Cardiac muscle cell (in vitro differentiated cells and primary cell): ENCODE measurements around the gene ZNF574. TPM values are rescaled to one million over a fixed set of nuclear protein-coding genes. Genes with fewer than 3 reads are reported as not detected.
"Not testable (repeated sequence)": the region's sequence is repeated elsewhere in the genome, so short reads cannot be mapped to it uniquely, and the experiment has no call there.

Experiments
- DNase-seq, 2 donors: peaks; one replicate each; pipeline versions ENCODE4 v3.0.0 to v3.0.0-alpha.2; 2010 to 2017; ENCODE audit warnings: low read depth in 1 of 2, low spot score in 1 of 2
- H3K27ac ChIP-seq: fragments of 200-600 bp; sonication (generic); 2 replicates; pipeline ENCODE4 v1.5.1; 2016
- H3K27me3 ChIP-seq: fragments of 200-600 bp; sonication (generic); 2 replicates; pipeline ENCODE4 v1.6.0; 2016; ENCODE audit warnings: control low read depth
- H3K36me3 ChIP-seq: fragments of 200-600 bp; sonication (generic); 2 replicates; pipeline ENCODE4 v1.5.1; 2016; ENCODE audit warnings: control low read depth
- H3K4me1 ChIP-seq: fragments of 200-600 bp; sonication (generic); 2 replicates; pipeline ENCODE4 v1.8.1; 2017; ENCODE audit warnings: low read depth, mild to moderate bottlenecking, mixed run types
- H3K4me3 ChIP-seq: fragments of 200-600 bp; sonication (generic); 2 replicates; pipeline ENCODE4 v1.5.1; 2016; ENCODE audit warnings: mild to moderate bottlenecking
- H3K9me3 ChIP-seq: fragments of 200-600 bp; sonication (generic); 2 replicates; pipeline ENCODE4 v1.5.1; 2017; ENCODE audit warnings: low read depth, mild to moderate bottlenecking, control low read depth
- polyA plus RNA-seq: library from polyadenylated mRNA; unstranded; fragments of >200 nt; fragmentation: Nextera tagmentation; extraction: Ambion mirVana; gene quantifications from 2 replicates; pipeline ENCODE4 v1.2.1, GENCODE V29; 2016
- total RNA-seq: library from RNA; depleted of rRNA; stranded (reverse); fragments of >200 nt; gene quantifications from 2 replicates; pipeline ENCODE4 v1.2.3, GENCODE V29; 2016
- TF ChIP-seq, protein P1 (sequence below): IDR thresholded peaks from 2 replicates; pipeline ENCODE4 v1.5.1; 2012; ENCODE audit warnings: low read depth, mild to moderate bottlenecking, low read length

The ZNF574 gene
- total and polyA plus RNA-seq, 2 experiments from 2014 or later: 23.9 to 36.2 TPM

DNA sequence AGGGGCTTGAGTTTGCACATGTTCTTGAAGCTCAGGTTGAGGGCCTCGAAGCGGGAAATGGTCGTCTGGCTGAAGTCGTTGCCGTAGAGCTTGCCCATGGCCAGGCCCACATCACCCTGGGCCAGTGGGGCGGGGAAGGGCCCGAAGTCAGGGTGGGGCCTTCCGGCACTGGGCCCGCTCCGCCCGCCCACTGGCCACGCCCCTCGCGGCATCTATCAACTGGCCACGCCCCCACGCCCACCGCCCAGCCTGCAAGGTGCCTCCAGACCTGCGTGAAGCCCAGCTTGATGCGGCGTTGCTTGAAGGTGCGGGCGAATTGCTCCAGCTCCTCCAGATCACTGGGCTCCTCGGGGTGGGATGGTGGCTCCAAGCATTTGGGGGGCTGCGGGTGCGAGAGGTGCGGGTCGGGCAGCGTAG, 19.9 kb downstream of the ZNF574 start:
- TF ChIP-seq, protein P1, sequence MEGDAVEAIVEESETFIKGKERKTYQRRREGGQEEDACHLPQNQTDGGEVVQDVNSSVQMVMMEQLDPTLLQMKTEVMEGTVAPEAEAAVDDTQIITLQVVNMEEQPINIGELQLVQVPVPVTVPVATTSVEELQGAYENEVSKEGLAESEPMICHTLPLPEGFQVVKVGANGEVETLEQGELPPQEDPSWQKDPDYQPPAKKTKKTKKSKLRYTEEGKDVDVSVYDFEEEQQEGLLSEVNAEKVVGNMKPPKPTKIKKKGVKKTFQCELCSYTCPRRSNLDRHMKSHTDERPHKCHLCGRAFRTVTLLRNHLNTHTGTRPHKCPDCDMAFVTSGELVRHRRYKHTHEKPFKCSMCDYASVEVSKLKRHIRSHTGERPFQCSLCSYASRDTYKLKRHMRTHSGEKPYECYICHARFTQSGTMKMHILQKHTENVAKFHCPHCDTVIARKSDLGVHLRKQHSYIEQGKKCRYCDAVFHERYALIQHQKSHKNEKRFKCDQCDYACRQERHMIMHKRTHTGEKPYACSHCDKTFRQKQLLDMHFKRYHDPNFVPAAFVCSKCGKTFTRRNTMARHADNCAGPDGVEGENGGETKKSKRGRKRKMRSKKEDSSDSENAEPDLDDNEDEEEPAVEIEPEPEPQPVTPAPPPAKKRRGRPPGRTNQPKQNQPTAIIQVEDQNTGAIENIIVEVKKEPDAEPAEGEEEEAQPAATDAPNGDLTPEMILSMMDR: no peak
- H3K4me3 ChIP-seq: no peak overlapping the region
- no peaks in the 10 kb centered on the region for H3K9me3 ChIP-seq
- H3K36me3 ChIP-seq: no peaks in the 10 kb centered on the region
- no peak overlapping the region for H3K27ac ChIP-seq
- H3K4me1 ChIP-seq: no peaks in the 10 kb centered on the region
- peaks cover 7% of the 10 kb centered on the region for H3K27me3 ChIP-seq
- peak in 1 of 2 donors; percentile 29 for DNase-seq

DNA sequence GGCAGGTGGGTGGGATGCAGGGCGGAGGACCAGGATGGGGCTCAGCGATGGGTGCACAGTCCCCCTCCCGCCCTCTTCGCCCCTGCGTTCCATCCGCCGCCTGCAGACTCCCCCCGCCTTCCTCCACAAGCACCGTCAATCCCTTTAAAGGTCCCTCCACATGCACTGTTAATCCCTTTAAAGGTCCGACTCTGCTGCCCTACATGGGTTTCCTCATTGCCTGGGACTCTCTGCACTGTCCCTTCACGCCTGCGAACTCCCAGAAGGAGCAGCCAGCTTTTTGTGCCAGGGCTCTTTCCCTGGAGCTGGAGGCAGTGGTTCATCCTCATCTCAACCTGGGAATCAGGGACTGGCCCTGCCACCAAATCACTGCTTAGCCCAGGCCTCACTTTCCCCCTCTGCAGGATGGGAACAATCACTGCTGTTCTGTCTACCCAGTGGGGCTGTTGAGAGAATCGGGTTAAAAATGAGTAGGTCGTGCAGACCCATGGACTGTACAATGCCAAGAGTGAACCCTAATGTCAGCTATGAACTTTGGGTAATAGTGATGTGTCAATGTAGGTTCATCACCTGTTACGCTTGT, 20.4 kb downstream of the ZNF574 start:
- no peak for DNase-seq
- H3K4me3 ChIP-seq: no peak overlapping the region
- H3K9me3 ChIP-seq: no peaks in the 10 kb centered on the region
- H3K4me1 ChIP-seq: no peaks in the 10 kb centered on the region
- no peak overlapping the region for H3K27ac ChIP-seq
- H3K36me3 ChIP-seq: no peaks in the 10 kb centered on the region
- TF ChIP-seq, protein P1: no peak
- H3K27me3 ChIP-seq: peaks cover 7% of the 10 kb centered on the region

GRCh38 chr19:42097461-42097860, 21.5 kb downstream of the ZNF574 start:
- no peak overlapping the region for H3K4me3 ChIP-seq
- no peaks in the 10 kb centered on the region for H3K36me3 ChIP-seq
- H3K27me3 ChIP-seq: peaks cover 7% of the 10 kb centered on the region
- H3K27ac ChIP-seq: no peak overlapping the region
- no peak for DNase-seq
- no peaks in the 10 kb centered on the region for H3K9me3 ChIP-seq
- H3K4me1 ChIP-seq: no peaks in the 10 kb centered on the region
- TF ChIP-seq, protein P1: no peak

- Histone ChIP-seq H3K4me3 (no peak overlapping the region), H3K9me3 (no peaks in the 10 kb centered on the region), H3K27ac (no peak overlapping the region), H3K4me1 (no peaks in the 10 kb centered on the region), H3K36me3 (no peaks in the 10 kb centered on the region), H3K27me3 (peaks cover 7% of the 10 kb centered on the region)
- DNase-seq: no peak
- TF ChIP-seq, protein P1: no peak
These were observed 22.8 kb downstream of the ZNF574 start for GRCh38 chr19:42098781-42099180.

DNA sequence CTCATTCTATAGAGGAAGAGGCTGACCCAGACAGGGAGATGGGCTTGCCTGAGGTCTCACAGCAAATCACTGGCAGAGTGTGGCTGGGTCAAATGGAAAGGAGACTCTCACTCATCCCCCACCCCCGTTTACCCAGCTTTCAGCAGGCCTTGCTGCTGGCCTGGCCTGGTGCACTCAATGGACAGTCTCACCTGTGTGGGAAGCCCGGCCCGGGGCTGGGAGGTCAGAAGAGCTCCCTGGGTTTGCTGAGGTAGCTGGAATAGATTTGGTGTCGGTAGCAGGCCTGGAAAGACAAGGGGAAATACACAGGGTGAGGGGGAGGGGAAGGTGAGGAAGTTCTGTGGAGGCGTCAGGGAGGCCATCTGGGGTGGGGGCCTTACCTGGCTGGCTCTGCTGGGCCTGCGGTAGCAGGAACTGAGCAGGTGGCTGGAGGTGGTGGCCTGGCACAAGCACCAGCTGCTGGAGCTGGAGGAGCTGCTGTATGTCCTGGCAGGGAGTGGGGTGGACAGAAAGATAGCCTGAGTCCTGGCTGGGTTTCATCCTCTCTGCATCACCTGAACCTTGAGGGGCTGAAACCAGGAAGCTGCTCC, 23.5 kb downstream of the ZNF574 start:
- TF ChIP-seq, protein P1: no peak
- H3K27me3 ChIP-seq: peaks cover 10% of the 10 kb centered on the region
- no peak overlapping the region for H3K4me3 ChIP-seq
- no peak for DNase-seq
- H3K9me3 ChIP-seq: no peaks in the 10 kb centered on the region
- H3K36me3 ChIP-seq: no peaks in the 10 kb centered on the region
- H3K4me1 ChIP-seq: no peaks in the 10 kb centered on the region
- no peak overlapping the region for H3K27ac ChIP-seq

GRCh38 chr19:42100241-42100640, 24.3 kb downstream of the ZNF574 start:
- not testable (repeated sequence) for DNase-seq, H3K27ac ChIP-seq, H3K36me3 ChIP-seq, H3K4me3 ChIP-seq, H3K4me1 ChIP-seq, H3K9me3 ChIP-seq
- H3K27me3 ChIP-seq: peaks cover 18% of the 10 kb centered on the region
